ENCODE results near the gene SOCS7.

SOCS7 gene

DNA sequence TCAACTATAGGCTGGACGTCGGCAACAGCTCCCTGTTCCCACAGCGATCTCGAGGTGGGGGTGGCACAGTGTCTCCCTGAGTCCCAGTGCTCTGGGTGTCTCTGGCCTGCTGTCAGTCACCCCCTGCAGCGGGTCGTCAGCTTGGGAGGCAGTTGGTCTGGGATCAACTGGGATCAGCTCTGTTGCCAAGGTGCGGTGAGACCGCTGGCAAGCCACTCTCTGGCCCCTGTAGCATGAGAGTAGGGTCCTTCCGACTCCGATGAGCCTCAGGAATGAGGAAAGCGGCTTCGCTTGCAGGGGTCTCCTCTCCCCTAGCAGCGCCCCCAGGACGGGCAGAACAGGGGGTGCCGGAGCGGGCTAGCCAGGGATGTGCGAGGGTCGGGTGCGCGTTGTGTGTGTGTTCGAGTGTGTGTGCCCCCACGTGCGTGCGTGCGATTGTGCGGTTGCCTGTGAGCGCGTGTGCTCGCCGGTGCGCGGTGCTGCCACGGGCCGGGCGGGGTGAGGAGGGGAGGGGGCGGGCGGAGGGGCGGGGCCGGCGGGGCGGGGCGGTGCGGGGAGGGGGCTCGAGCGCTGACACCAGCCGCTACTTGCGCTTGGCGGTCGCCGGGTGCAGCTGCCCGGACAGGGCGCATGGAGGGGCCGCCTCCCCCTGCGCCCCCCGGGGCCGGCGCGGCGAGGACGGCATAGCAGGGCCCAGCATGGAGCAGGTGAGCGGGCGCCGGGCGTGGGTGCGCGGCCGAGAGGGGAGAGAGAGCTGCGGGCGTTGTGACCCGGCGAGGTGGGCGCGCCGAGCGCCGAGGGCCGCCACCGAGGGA, 67.3 kb downstream of the SOCS7 start:
- Histone ChIP-seq H3K4ac (ENCODE audit: low read length) (no peak overlapping the region), H3K4me3 (ENCODE audit: low read length in 2 of 2) (peak overlapping the region; percentile 41 to 81)

DNA sequence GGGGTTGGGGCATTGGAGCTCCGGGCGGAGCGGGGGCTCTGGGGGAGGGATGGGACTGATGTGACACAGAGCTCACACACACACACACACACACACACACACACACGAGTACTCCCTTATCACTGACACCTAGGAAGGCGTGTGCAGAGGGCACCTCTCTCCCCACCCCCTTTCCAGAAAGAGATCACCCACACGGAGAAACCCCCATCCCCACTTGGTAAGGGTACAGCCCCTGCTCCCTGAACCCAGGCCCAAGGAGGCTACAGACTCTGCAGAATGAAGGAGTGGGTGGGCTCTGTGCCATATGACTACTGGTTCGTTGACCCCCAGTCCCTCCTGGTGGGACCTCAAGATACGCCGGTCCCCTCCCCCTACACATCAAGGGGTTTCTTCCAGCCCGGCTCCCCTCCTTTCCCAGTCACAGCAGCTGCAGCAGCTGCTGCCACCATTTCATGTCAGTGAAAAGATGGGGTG, 67.9 kb downstream of the SOCS7 start:
- no peaks in the 10 kb centered on the region for H3K9me3 ChIP-seq (replicated peaks in 1 of 2; ENCODE audit: control insufficient read depth in 2 of 2, insufficient read depth in 1 of 2, low read depth in 1 of 2, low read length in 2 of 2)
- H2BK120ac ChIP-seq (ENCODE audit: low read depth, low read length) = no peak overlapping the region
- H2AK5ac ChIP-seq (ENCODE audit: low read depth, low read length) = no peak overlapping the region
- peaks cover 0 to 61% (median 6%) of the 10 kb centered on the region in 3 experiments for H3K27me3 ChIP-seq (ENCODE audit: control insufficient read depth in 3 of 3, insufficient read depth in 3 of 3, low read depth in 1 of 3, low read length in 3 of 3)
- H3K4me3 ChIP-seq (ENCODE audit: low read length in 2 of 2) = peak overlapping the region; percentile 41 to 81
- no peak overlapping the region for H3K27ac ChIP-seq (replicated peaks; ENCODE audit: low read length)
- peaks cover 50 to 53% of the 10 kb centered on the region in 2 donors for H3K4me1 ChIP-seq (ENCODE audit: control insufficient read depth in 2 of 2, insufficient read depth in 1 of 2, low read depth in 1 of 2, low read length in 2 of 2)
- peak overlapping the region; percentile 82 for H3K9ac ChIP-seq (ENCODE audit: low read depth, low read length, poor library complexity)
- peak overlapping the region; percentile 81 for H3K18ac ChIP-seq (ENCODE audit: low read length)
- no peak overlapping the region for H4K91ac ChIP-seq (ENCODE audit: low read depth, low read length, poor library complexity)
- WGBS, 2 donors (ENCODE audit: extremely low coverage in 2 of 2, insufficient read length in 2 of 2, insufficient replicate concordance in 1 of 2) = no CpG with 5 or more reads among the region's 10 CpGs
- H3K23ac ChIP-seq (ENCODE audit: low read depth, low read length, poor library complexity) = no peak overlapping the region
- no peak for DNase-seq (ENCODE audit: low spot score)
- no peak overlapping the region for H3K14ac ChIP-seq (ENCODE audit: low read length)
- H2BK12ac ChIP-seq (ENCODE audit: low read length) = no peak overlapping the region
- H3K4me2 ChIP-seq (ENCODE audit: insufficient read depth, low read length, poor library complexity, severe bottlenecking) = peak overlapping the region; percentile 93
- H3K36me3 ChIP-seq (replicated peaks in 1 of 2; ENCODE audit: control insufficient read depth in 2 of 2, insufficient read depth in 2 of 2, low read length in 2 of 2) = no peaks in the 10 kb centered on the region
- H3K4ac ChIP-seq (ENCODE audit: low read length) = no peak overlapping the region
- H2BK5ac ChIP-seq (ENCODE audit: low read length) = no peak overlapping the region
- H2AFZ ChIP-seq (ENCODE audit: low read length) = peak overlapping the region; percentile 63
- H4K8ac ChIP-seq (ENCODE audit: low read depth, low read length) = no peak overlapping the region
- no peaks in the 10 kb centered on the region for H3K79me1 ChIP-seq (ENCODE audit: low read depth, low read length)
- no peak overlapping the region for H2BK15ac ChIP-seq (ENCODE audit: low read length)

More for the DNA sequence above, 67.3 kb downstream of the SOCS7 start:
- Histone ChIP-seq H3K27ac (replicated peaks; ENCODE audit: low read length) (no peak overlapping the region), H3K79me1 (ENCODE audit: low read depth, low read length) (no peaks in the 10 kb centered on the region), H3K9ac (ENCODE audit: low read depth, low read length, poor library complexity) (peak overlapping the region; percentile 82), H3K27me3 (ENCODE audit: control insufficient read depth in 3 of 3, insufficient read depth in 3 of 3, low read depth in 1 of 3, low read length in 3 of 3) (peaks cover 0 to 61% (median 6%) of the 10 kb centered on the region in 3 experiments), H3K4me2 (ENCODE audit: insufficient read depth, low read length, poor library complexity, severe bottlenecking) (peak overlapping the region; percentile 93), H3K14ac (ENCODE audit: low read length) (peak overlapping the region; percentile 99), H2BK5ac (ENCODE audit: low read length) (no peak overlapping the region), H3K23ac (ENCODE audit: low read depth, low read length, poor library complexity) (peak overlapping the region; percentile 0), H4K8ac (ENCODE audit: low read depth, low read length) (no peak overlapping the region), H4K91ac (ENCODE audit: low read depth, low read length, poor library complexity) (no peak overlapping the region), H2BK12ac (ENCODE audit: low read length) (no peak overlapping the region), H2AK5ac (ENCODE audit: low read depth, low read length) (peak overlapping the region; percentile 24), H3K18ac (ENCODE audit: low read length) (peak overlapping the region; percentile 94), H2AFZ (ENCODE audit: low read length) (peak overlapping the region; percentile 91), H3K4me1 (ENCODE audit: control insufficient read depth in 2 of 2, insufficient read depth in 1 of 2, low read depth in 1 of 2, low read length in 2 of 2) (peaks cover 50 to 54% of the 10 kb centered on the region in 2 donors), H3K36me3 (replicated peaks in 1 of 2; ENCODE audit: control insufficient read depth in 2 of 2, insufficient read depth in 2 of 2, low read length in 2 of 2) (no peaks in the 10 kb centered on the region), H2BK15ac (ENCODE audit: low read length) (no peak overlapping the region), H3K9me3 (replicated peaks in 1 of 2; ENCODE audit: control insufficient read depth in 2 of 2, insufficient read depth in 1 of 2, low read depth in 1 of 2, low read length in 2 of 2) (no peaks in the 10 kb centered on the region), H2BK120ac (ENCODE audit: low read depth, low read length) (no peak overlapping the region)
- no peak for DNase-seq (ENCODE audit: low spot score)
- WGBS, 2 donors (ENCODE audit: extremely low coverage in 2 of 2, insufficient read length in 2 of 2, insufficient replicate concordance in 1 of 2) = no CpG with 5 or more reads among the region's 78 CpGs

- Histone ChIP-seq H3K18ac (ENCODE audit: low read length) (peak overlapping the region; percentile 68), H2BK12ac (ENCODE audit: low read length) (peak overlapping the region; percentile 44), H3K27me3 (ENCODE audit: control insufficient read depth in 3 of 3, insufficient read depth in 3 of 3, low read depth in 1 of 3, low read length in 3 of 3) (peaks cover 0 to 61% (median 6%) of the 10 kb centered on the region in 3 experiments), H2BK15ac (ENCODE audit: low read length) (no peak overlapping the region), H3K4me3 (ENCODE audit: low read length in 2 of 2) (no peak overlapping the region), H3K4ac (ENCODE audit: low read length) (no peak overlapping the region), H4K8ac (ENCODE audit: low read depth, low read length) (no peak overlapping the region), H2AK5ac (ENCODE audit: low read depth, low read length) (no peak overlapping the region), H3K23ac (ENCODE audit: low read depth, low read length, poor library complexity) (no peak overlapping the region), H3K4me2 (ENCODE audit: insufficient read depth, low read length, poor library complexity, severe bottlenecking) (no peak overlapping the region), H2BK5ac (ENCODE audit: low read length) (no peak overlapping the region), H3K27ac (replicated peaks; ENCODE audit: low read length) (no peak overlapping the region), H3K36me3 (replicated peaks in 1 of 2; ENCODE audit: control insufficient read depth in 2 of 2, insufficient read depth in 2 of 2, low read length in 2 of 2) (no peaks in the 10 kb centered on the region), H3K79me1 (ENCODE audit: low read depth, low read length) (no peaks in the 10 kb centered on the region), H3K14ac (ENCODE audit: low read length) (no peak overlapping the region), H4K91ac (ENCODE audit: low read depth, low read length, poor library complexity) (no peak overlapping the region), H2BK120ac (ENCODE audit: low read depth, low read length) (no peak overlapping the region), H2AFZ (ENCODE audit: low read length) (no peak overlapping the region), H3K9me3 (replicated peaks in 1 of 2; ENCODE audit: control insufficient read depth in 2 of 2, insufficient read depth in 1 of 2, low read depth in 1 of 2, low read length in 2 of 2) (no peaks in the 10 kb centered on the region), H3K4me1 (ENCODE audit: control insufficient read depth in 2 of 2, insufficient read depth in 1 of 2, low read depth in 1 of 2, low read length in 2 of 2) (peaks cover 43 to 48% of the 10 kb centered on the region in 2 donors), H3K9ac (ENCODE audit: low read depth, low read length, poor library complexity) (no peak overlapping the region)
- no peak for DNase-seq (ENCODE audit: low spot score)
- no CpG with 5 or more reads among the region's 6 CpGs for WGBS, 2 donors (ENCODE audit: extremely low coverage in 2 of 2, insufficient read length in 2 of 2, insufficient replicate concordance in 1 of 2)
These were observed 68.9 kb downstream of the SOCS7 start for GRCh38 chr17:38420518-38420917.

GRCh38 chr17:38421171-38421841, 69.7 kb downstream of the SOCS7 start:
- H3K4me3 ChIP-seq (ENCODE audit: low read length in 2 of 2) = no peak overlapping the region
- no peak overlapping the region for H4K91ac ChIP-seq (ENCODE audit: low read depth, low read length, poor library complexity)
- no peak overlapping the region for H3K23ac ChIP-seq (ENCODE audit: low read depth, low read length, poor library complexity)
- no peak overlapping the region for H3K4me2 ChIP-seq (ENCODE audit: insufficient read depth, low read length, poor library complexity, severe bottlenecking)
- H2BK120ac ChIP-seq (ENCODE audit: low read depth, low read length) = no peak overlapping the region
- H3K9ac ChIP-seq (ENCODE audit: low read depth, low read length, poor library complexity) = peak overlapping the region; percentile 22
- no peak overlapping the region for H2BK15ac ChIP-seq (ENCODE audit: low read length)
- no peak for DNase-seq (ENCODE audit: low spot score)
- H2BK12ac ChIP-seq (ENCODE audit: low read length) = no peak overlapping the region
- no peaks in the 10 kb centered on the region for H3K79me1 ChIP-seq (ENCODE audit: low read depth, low read length)
- peaks cover 0 to 61% (median 6%) of the 10 kb centered on the region in 3 experiments for H3K27me3 ChIP-seq (ENCODE audit: control insufficient read depth in 3 of 3, insufficient read depth in 3 of 3, low read depth in 1 of 3, low read length in 3 of 3)
- peak overlapping the region; percentile 30 for H2AFZ ChIP-seq (ENCODE audit: low read length)
- no peak overlapping the region for H4K8ac ChIP-seq (ENCODE audit: low read depth, low read length)
- no peak overlapping the region for H3K27ac ChIP-seq (replicated peaks; ENCODE audit: low read length)
- H3K18ac ChIP-seq (ENCODE audit: low read length) = peak overlapping the region; percentile 29
- no peaks in the 10 kb centered on the region for H3K9me3 ChIP-seq (replicated peaks in 1 of 2; ENCODE audit: control insufficient read depth in 2 of 2, insufficient read depth in 1 of 2, low read depth in 1 of 2, low read length in 2 of 2)
- H3K36me3 ChIP-seq (replicated peaks in 1 of 2; ENCODE audit: control insufficient read depth in 2 of 2, insufficient read depth in 2 of 2, low read length in 2 of 2) = no peaks in the 10 kb centered on the region
- H3K14ac ChIP-seq (ENCODE audit: low read length) = no peak overlapping the region
- no CpG with 5 or more reads among the region's 14 CpGs for WGBS, 2 donors (ENCODE audit: extremely low coverage in 2 of 2, insufficient read length in 2 of 2, insufficient replicate concordance in 1 of 2)
- peaks cover 39 to 47% of the 10 kb centered on the region in 2 donors for H3K4me1 ChIP-seq (ENCODE audit: control insufficient read depth in 2 of 2, insufficient read depth in 1 of 2, low read depth in 1 of 2, low read length in 2 of 2)
- no peak overlapping the region for H3K4ac ChIP-seq (ENCODE audit: low read length)
- peak overlapping the region; percentile 12 for H2BK5ac ChIP-seq (ENCODE audit: low read length)
- H2AK5ac ChIP-seq (ENCODE audit: low read depth, low read length) = no peak overlapping the region

Measured in neuronal stem cell (in vitro differentiated cells).